Sigmoid colon (tissue), 7 donors: ENCODE measurements around the gene SLCO3A1. TPM values are rescaled to one million over a fixed set of nuclear protein-coding genes. Genes with fewer than 3 reads are reported as not detected.

Experiments
- DNase-seq: peaks from one replicate; pipeline ENCODE4 v3.0.0-alpha.2; 2019
- H3K27ac ChIP-seq, 4 donors: fragments of 200-600 bp; sonication (generic); one replicate each; pipeline ENCODE4 v1.5.1; 2016 to 2019; ENCODE audit warnings: mild to moderate bottlenecking in 1 of 4
- H3K27me3 ChIP-seq, 3 donors: fragments of 200-600 bp; sonication (generic); one replicate each; pipeline ENCODE4 v1.5.1; 2019; ENCODE audit warnings: mild to moderate bottlenecking in 1 of 3
- H3K36me3 ChIP-seq, 4 donors: fragments of 200-600 bp; sonication (generic); one replicate each; pipeline ENCODE4 v1.5.1; 2016 to 2019
- H3K4me1 ChIP-seq, 4 donors: fragments of 200-600 bp; sonication (generic); one replicate each; pipeline ENCODE4 v1.5.1; 2017 to 2019
- H3K4me3 ChIP-seq, 4 donors: fragments of 200-600 bp; sonication (generic); one replicate each; pipeline ENCODE4 v1.5.1; 2017 to 2019; ENCODE audit warnings: mild to moderate bottlenecking in 2 of 4, moderate library complexity in 1 of 4
- H3K9me3 ChIP-seq, 4 donors: fragments of 200-600 bp in 3 of 4; sonication (generic) in 3 of 4; one replicate each; pipeline versions ENCODE4 v1.5.1 to v1.6.1; 2013 to 2019
- CTCF ChIP-seq, 4 experiments: fragments of 450-650 bp in 3 of 4; fragments of 200-600 bp in 1 of 4; IDR thresholded peaks; one replicate each; pipeline ENCODE4 v1.5.1; 2016 to 2019; ENCODE audit warnings: antibody characterized with exemption in 4 of 4, mild to moderate bottlenecking in 3 of 4, moderate library complexity in 2 of 4
- EP300 ChIP-seq, 4 donors: sonication (generic); formaldehyde crosslinking; IDR thresholded peaks; one replicate each; pipeline ENCODE4 v1.6.1; 2017; ENCODE audit warnings: antibody characterized with exemption in 4 of 4
- POLR2A ChIP-seq, 2 donors: fragments of 450-650 bp; IDR thresholded peaks; one replicate each; pipeline ENCODE4 v1.6.1; 2016; ENCODE audit warnings: antibody characterized with exemption in 2 of 2, mild to moderate bottlenecking in 2 of 2, moderate library complexity in 2 of 2
- POLR2AphosphoS5 ChIP-seq, 4 donors: sonication (generic); formaldehyde crosslinking; IDR thresholded peaks; one replicate each; pipeline ENCODE4 v1.6.1; 2017; ENCODE audit warnings: antibody characterized with exemption in 4 of 4
- WGBS, 2 donors: extraction: QIAGEN DNeasy Blood & Tissue Kit; methylation state at CpG; one replicate each; pipeline ENCODE4 v1.1.7; 2013; 5-methylcytosine and 5-hydroxymethylcytosine counted together
- intact Hi-C: fragments of 100-400 bp; cut with DNase I; formaldehyde crosslinking; loops from one replicate; pipeline ENCODE4 v1.15.1; 2023
- polyA plus RNA-seq, 3 donors: library from polyadenylated mRNA; stranded (reverse); fragments of 200-250 nt; gene quantifications; one replicate each; pipeline ENCODE4 v1.2.3, GENCODE V29; 2013
- total RNA-seq, 4 donors: library from RNA; depleted of rRNA; stranded (reverse); fragments of >200 nt; gene quantifications; one replicate each; pipeline ENCODE4 v1.1.0, GENCODE V29; 2016
- donor health status: healthy with polysubstance abuse.
- donor health status: Bipolar disorder and iron deficiency.
- donor health status: healthy.

SLCO3A1 gene
- total and polyA plus RNA-seq, 7 donors: 1.4 to 10.5 (median 4.6) TPM

- Histone ChIP-seq H3K36me3 (no peaks in the 10 kb centered on the region), H3K9me3 (no peaks in the 10 kb centered on the region), H3K4me1 (peaks cover 0 to 37% (median 23%) of the 10 kb centered on the region in 4 donors), H3K27ac (no peak overlapping the region), H3K27me3 (no peaks in the 10 kb centered on the region), H3K4me3 (no peak overlapping the region)
- TF ChIP-seq EP300 (IDR thresholded peaks at IDR 0.05): no peak
- TF ChIP-seq POLR2A (IDR thresholded peaks at IDR 0.05): no peak
- DNase-seq: no peak
- WGBS, 2 donors: 78 to 93% methylated on average over 6 of the region's 6 CpGs
- intact Hi-C loops: no loop called here
These were observed 91.9 kb downstream of the SLCO3A1 start for GRCh38 chr15:91945385-91945784.

DNA sequence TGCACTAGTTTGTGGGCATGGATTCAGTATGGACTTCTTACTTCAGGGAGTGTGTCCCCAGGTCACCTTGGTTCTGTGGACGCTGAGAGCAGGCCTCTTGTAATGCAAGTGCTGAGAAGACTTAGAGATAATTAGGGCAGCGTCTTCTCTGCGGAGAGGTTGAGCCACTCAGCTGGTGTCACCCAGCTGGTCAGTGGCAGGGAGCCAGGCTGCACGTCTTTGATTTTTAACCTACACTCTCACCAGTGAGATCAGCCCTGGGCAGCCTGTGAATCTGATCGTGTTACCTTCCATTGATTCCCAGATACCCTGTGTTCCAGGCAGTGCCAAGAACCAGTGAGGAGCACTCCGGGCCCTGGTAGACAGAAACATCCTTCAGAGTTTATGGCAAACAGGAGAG, 92.6 kb downstream of the SLCO3A1 start:
- Histone ChIP-seq H3K9me3 (no peaks in the 10 kb centered on the region), H3K4me1 (peaks cover 0 to 37% (median 23%) of the 10 kb centered on the region in 4 donors), H3K27ac (no peak overlapping the region), H3K4me3 (no peak overlapping the region), H3K36me3 (no peaks in the 10 kb centered on the region), H3K27me3 (no peaks in the 10 kb centered on the region)
- 60 to 76% methylated on average over 6 of the region's 6 CpGs for WGBS, 2 donors
- intact Hi-C loops: no loop called here
- DNase-seq: no peak
- TF ChIP-seq POLR2A (IDR thresholded peaks at IDR 0.05) (no peak), CTCF (IDR thresholded peaks at IDR 0.05) (no peak), POLR2AphosphoS5 (IDR thresholded peaks at IDR 0.05) (no peak)

DNA sequence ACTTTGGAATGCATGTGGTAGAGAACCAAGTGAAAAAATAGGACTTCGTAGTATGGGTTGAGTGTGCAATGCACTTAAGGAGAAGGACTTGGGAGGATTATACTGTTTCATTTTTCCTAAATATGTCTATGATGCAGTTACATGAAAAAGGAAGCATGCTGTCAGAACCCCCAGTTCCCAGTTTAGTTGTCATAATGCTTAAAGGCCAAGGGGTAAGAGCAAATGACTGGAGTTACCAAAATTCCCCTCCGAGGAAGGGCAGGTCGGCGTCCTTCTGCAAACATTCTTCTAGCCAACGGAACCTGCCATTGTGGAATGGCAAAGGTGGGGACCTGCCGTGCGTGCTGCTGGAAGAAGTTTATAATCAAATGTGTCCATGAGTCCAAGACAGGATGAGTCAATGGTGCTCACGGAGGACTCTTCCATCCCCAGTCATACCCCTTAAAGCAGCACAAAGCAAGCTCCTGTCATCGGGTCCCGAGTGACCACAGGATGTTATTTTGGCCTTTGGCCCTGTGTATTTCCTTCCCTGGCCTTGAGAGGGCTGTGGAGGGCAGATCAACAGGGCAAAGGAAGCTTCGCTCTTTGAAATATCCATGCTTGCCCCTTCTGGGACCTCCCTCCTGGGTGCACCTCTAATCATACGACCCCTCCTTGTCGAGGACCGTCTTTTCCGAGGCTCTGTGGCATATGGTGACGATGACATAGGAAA, 93.2 kb downstream of the SLCO3A1 start:
- Histone ChIP-seq H3K9me3 (no peaks in the 10 kb centered on the region), H3K4me3 (no peak overlapping the region), H3K27me3 (no peaks in the 10 kb centered on the region), H3K27ac (peak overlapping the region in 1 of 4 donors; percentile 21), H3K36me3 (no peaks in the 10 kb centered on the region), H3K4me1 (peaks cover 0 to 37% (median 23%) of the 10 kb centered on the region in 4 donors)
- intact Hi-C loops: no loop called here
- DNase-seq: no peak
- 82 to 90% methylated on average over 16 of the region's 16 CpGs for WGBS, 2 donors
- TF ChIP-seq CTCF (IDR thresholded peaks at IDR 0.05) (no peak), POLR2AphosphoS5 (IDR thresholded peaks at IDR 0.05) (no peak), POLR2A (IDR thresholded peaks at IDR 0.05) (no peak), EP300 (IDR thresholded peaks at IDR 0.05) (no peak)

GRCh38 chr15:91947293-91947679, 93.8 kb downstream of the SLCO3A1 start:
- H3K9me3 ChIP-seq: no peaks in the 10 kb centered on the region
- no peak for DNase-seq
- intact Hi-C loops: no loop called here
- H3K4me1 ChIP-seq: peaks cover 0 to 36% (median 23%) of the 10 kb centered on the region in 4 donors
- no peak for TF ChIP-seq POLR2AphosphoS5 (IDR thresholded peaks at IDR 0.05)
- TF ChIP-seq POLR2A (IDR thresholded peaks at IDR 0.05): no peak
- no peak for TF ChIP-seq CTCF (IDR thresholded peaks at IDR 0.05)
- no peak for TF ChIP-seq EP300 (IDR thresholded peaks at IDR 0.05)
- no peaks in the 10 kb centered on the region for H3K36me3 ChIP-seq
- H3K4me3 ChIP-seq: no peak overlapping the region
- WGBS, 2 donors: 48 to 49% methylated on average over 7 of the region's 7 CpGs
- H3K27me3 ChIP-seq: no peaks in the 10 kb centered on the region
- H3K27ac ChIP-seq: peak overlapping the region in 1 of 4 donors; percentile 21

DNA sequence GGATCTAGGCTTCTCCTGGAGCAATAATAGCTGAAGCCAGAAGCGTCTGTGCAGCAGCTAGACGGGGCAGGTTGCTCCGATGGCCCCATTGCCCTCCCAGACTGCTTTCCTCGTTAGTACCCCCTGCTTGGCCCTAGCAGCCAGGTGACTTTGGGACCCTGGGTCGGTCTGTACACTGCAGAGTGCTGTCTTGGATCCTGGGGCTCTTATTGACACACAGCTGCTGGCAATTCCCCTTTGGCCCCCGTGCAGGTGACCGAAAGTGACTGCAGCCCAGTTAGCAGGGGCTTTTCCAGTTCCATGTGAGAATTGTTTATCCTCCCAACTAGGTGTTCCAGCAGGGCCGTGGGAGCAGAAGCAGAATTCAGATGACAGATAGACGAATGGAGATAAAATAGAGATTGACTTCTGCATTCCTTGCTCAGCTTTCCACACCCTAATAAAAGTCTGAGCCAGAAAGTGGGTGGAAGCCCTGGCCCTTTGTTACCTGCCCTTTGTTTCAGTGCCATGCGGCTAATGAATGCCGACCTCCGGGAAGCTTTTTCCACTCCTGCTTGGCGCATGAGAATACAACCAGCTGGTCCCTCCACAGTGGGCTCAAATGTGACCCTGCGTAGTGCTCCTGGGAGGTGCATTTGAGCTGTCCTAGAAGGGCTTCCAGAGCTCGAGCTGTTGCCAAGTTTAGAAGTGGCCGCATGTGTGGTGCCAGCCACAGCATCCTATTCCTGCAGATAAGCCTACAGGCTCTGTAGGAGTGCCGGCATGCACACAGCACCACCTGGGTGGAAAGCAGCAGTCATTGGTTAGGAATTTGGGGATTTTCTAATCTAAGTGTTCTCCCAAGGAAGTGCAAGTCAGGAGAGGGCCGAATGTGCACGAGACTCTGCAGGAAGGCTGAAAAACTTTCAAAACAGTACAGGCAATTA, 94.4 kb downstream of the SLCO3A1 start:
- H3K4me3 ChIP-seq: no peak overlapping the region
- H3K9me3 ChIP-seq: no peaks in the 10 kb centered on the region
- peak overlapping the region in 1 of 4 donors; percentile 21 for H3K27ac ChIP-seq
- H3K4me1 ChIP-seq: peaks cover 0 to 30% (median 17%) of the 10 kb centered on the region in 4 donors
- DNase-seq: no peak
- H3K27me3 ChIP-seq: no peaks in the 10 kb centered on the region
- intact Hi-C loops: no loop called here
- TF ChIP-seq EP300 (IDR thresholded peaks at IDR 0.05): no peak
- TF ChIP-seq POLR2A (IDR thresholded peaks at IDR 0.05): no peak
- no peak for TF ChIP-seq POLR2AphosphoS5 (IDR thresholded peaks at IDR 0.05)
- no peak for TF ChIP-seq CTCF (IDR thresholded peaks at IDR 0.05)
- 19 to 53% methylated on average over 19 of the region's 19 CpGs for WGBS, 2 donors
- H3K36me3 ChIP-seq: no peaks in the 10 kb centered on the region
